Measurements from ENCODE around the gene YTHDF2.

Gene YTHDF2

DNA sequence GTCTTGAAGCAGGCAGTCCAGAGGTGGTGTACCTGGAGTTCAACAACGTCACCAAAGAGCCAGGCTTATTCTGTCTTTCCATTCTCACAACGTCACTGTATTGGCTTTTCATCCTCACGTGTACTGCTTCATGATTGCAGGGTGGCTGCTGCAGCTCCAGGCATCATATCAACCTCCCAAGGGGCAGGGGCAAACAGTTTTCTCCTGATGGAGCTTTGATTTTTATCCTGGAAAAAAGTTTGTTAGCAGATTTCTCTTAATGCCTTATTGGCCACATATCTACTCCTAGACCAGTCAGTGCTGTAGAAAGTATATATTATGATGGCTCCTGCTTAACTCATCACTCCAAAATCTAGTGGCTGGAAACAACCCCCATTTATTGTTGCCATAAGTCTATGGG is 66.9 kb downstream of the YTHDF2 start:
- no peak for DNase-seq

DNA sequence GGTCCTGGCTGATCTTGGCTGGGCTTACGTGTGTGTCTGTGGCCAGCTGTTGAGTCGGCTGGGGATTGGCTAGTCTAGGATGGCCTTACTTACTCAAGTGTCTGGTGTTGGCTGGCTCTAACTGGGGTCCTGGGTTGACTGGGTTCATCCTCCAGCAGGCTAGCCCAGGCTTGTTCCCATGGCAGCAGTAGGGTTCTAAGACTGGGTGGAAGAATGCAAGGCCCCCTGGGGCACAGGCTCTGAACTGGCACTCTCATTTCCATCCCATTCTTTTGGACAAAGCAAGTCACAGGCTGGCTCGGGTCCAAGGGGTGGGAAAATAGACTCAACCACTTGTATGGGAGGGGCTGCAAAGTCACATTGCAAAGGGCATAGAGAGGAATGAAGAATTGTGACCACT is 67.3 kb downstream of the YTHDF2 start:
- no peak for DNase-seq

DNA sequence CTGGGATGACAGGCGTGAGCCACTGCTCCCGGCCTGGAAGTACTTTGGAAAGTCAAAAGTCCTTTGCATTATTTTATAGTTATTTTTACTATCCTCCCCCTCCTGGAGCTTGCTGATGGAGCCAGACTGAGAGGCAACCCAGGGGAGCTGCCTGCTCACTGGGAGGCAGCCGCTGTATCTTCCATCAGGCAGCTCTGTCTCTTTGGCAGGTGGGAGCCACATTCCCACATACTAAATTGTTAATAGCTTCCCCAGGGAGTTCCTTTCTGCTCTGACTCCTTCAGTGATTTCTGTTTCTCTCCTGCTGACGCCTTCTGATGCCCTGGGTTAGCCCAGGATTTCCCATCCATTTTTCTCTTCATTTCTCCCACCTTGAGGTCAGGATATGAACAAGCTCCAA is 70.3 kb downstream of the YTHDF2 start:
- no peak for DNase-seq

DNA sequence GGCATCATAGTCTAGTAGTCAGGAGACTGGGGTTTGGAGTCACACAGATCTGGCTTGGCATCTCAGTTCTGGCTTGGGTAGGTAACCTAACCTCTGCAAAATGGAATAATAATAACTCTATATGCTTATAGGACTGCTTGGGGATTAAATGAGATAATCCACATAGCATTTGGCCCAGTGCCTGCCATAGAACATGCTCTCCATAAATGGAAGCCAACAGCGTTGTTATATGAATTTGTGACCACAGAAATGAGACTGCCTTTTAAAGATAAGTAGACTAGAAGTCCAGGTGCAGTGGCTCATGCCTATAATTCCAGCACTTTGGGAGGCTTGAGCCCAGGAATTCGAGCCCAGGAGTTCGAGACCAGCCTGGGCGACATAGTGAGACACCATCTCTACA is 71.2 kb downstream of the YTHDF2 start:
- DNase-seq, result no peak

DNA sequence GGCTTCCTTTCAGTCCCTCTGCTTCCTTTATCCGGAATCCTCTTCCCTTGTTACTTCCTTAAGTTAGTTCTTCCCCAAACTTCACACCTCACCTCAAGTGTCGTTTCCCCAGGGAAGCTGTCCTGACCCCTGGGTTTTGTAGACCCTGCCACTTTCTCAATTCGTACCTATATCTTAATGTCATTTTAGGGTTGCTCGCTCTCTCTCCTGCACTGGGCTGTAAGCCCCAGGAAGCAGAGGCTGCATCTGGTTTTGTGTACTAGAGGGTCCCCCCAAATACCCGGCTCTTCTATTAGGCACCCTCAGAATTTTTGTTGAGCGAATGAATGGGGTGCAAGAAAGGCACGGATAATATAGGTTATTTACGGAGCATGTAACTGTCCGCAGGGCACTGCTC is 74.6 kb downstream of the YTHDF2 start:
- DNase-seq, result no peak

DNA sequence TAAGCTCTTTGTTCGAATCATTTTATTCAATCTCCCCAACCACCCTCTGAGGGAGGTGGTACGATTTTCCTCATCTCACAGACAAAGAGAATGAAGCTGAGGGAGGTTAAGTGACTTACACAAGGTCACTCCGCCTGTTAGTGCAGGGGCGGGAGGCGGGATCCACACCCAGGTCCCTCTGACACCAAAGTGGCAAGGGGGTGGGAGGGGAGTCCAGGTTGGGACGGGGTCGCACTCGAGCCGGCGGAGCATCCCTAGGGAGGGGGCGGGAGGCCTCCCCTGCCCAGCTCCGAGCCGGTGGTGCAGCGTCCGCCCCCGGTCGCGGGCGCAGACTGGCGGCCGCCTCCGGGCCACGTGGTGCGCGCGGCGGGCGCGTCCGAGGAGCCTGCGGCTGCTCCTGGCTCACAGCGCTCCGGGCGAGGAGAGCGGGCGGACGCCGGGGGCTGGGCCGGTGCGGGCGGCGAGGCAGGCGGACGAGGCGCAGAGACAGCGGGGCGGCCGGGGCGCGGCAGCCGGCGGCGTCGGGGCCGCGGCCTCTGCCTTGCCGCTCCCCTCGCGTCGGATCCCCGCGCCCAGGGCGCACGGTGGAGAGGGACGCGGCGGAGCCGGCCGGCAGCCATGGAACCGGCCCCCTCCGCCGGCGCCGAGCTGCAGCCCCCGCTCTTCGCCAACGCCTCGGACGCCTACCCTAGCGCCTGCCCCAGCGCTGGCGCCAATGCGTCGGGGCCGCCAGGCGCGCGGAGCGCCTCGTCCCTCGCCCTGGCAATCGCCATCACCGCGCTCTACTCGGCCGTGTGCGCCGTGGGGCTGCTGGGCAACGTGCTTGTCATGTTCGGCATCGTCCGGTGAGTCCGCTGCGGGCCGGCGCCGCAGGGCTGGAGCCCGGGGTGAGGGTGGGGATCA is 75.3 kb downstream of the YTHDF2 start, which contains the start of gene OPRD1:
OPRD1 (plus strand) TSS at position 405 of the 903 bp plus-strand sequence; CDS start at position 619, 214 bp downstream.
- no peak for DNase-seq

DNA sequence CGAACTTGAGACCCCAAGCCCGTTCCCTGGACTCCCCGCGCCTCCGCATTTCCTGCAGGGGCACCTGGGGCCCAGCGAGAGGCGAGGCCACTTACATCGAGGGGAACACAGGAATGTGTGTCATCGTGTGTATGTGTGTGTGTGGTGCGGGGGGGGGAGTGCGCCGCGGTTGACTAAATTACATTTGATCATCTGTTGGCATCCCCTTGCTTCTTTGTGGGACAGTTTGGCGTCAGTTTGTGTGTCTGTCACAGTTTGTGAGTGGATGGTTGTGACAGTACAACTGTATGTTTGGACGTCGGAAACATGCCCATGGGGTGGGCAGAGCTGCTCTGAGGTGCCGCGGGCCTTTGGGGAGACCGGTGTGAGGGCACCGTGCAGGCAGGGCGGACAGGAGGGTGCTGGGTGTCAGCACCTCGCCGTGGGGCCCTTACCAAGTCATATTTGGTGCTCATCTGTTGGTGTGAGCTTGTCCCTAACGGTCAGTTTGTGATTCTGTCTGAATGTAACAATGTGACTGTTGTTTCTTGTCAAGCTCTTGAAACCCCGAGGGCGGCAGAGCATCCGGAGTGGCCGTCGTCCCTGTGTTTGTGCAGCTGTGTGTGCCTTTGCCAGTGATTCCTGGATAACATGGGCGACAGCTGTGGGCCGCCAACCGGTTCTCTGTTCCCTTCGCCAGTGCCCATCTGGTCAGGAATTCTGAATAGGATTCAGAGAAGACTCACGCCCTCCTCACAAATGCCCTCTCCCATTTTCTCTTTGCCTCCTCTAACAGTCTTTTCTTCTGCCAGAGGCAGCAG is 76.1 kb downstream of the YTHDF2 start:
- DNase-seq, result no peak

DNA sequence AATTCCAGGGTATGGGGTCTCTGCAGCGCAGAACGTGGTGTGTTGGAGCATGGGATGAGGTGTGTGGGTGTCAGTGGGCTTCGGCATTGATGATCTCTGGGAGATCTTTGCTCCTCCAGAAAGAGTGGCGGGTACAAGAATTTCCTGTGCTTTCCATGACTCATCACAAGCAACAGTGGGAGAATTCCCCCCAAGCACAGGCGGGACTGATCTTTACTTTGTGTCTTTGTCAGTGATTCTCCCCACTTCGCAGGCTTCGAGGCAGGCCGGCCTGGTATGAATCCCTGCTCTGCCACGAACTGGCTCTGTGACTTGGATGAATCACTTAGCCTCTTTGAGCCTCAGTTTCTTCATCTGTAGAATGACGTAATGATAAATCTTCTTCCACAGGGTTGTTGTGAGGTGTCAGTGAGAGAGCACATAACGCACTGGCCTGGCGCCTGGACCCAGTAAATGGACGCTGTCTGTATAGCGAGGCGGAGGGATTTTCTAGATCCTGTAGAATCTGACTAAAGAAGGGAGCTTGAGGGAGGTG is 77.3 kb downstream of the YTHDF2 start:
- DNase-seq, result no peak

DNA sequence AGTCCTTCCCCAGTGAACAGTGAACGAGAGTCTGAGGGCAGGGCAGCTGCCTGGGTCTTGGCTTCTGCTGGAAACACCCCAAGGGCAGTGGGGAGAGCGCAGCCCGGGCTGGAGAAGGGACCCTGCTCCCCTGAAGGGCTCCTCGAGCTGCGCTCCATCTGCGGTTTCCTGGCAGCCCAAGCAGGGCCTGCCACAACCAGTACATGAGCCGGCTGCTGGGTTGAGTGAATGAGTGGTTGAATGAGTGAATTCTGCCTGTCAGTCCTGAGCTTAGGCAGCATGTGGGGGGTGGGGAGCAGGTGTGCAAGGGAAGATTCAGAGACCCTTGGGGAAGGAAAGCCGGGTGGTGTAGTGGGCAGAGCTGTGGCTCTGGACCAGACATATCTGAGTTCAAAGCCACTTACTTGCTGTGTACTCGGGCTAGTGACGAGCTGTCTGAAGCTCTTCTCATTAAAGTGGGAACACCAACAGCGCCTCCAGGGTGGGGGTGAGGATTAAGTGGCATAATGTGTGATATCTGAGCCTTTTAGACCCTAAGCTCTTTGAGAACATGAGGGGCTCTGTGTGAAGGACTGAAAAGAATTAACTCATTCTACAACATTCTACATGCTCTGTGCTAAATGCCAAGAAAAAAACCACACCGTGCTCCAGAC is 78.9 kb downstream of the YTHDF2 start:
- DNase-seq, result no peak

DNA sequence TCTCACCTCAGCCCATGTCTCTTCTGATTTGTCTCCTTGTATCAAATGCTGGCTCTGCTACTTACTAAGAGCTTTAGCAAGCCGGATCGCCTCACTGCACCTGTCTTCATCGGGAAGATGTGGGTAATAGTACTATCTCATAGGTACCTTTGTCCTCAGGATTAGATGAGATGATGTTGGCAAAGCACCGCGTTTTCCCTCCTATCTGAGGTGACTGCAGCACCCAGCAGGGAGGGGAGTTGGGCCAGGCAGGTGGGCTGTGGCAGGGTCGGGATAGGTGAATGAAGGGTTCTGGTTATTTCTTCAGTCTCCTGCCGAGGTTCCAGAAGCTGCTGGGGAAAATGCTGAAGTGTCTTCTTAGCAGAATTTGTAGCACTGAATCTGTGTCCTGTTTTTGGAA is 80.4 kb downstream of the YTHDF2 start:
- DNase-seq, result no peak

DNA sequence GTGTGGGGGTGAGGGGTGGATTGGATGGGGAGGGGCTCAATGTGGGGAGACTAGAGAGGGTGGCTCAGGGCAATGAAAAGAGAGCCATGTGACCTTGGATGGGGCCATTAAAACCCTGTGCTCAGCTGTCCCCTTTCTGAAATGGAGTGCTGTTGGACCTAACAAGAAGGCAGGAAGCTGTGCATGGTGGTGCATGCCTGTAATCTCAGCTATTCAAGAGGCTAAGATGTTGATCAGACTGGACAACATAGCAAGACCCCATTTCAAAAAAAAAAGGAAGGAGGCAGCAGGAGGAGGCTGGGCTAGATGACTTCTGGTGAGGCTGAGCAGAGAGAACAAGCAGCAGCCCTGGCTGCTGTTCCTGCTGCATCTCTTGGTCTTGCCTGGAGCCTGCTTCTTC is 82.3 kb downstream of the YTHDF2 start:
- no peak for DNase-seq

Measured in GDM1 (cell line).